Raji (cell line): ENCODE measurements around the gene FBXO46.

Experiments
- POLR2A ChIP-seq: IDR thresholded peaks from 2 replicates; pipeline ENCODE4 v1.6.1; 2011; ENCODE audit warnings: low read depth, low read length, control low read depth; ENCODE audit not compliant: insufficient read depth

The FBXO46 gene

DNA sequence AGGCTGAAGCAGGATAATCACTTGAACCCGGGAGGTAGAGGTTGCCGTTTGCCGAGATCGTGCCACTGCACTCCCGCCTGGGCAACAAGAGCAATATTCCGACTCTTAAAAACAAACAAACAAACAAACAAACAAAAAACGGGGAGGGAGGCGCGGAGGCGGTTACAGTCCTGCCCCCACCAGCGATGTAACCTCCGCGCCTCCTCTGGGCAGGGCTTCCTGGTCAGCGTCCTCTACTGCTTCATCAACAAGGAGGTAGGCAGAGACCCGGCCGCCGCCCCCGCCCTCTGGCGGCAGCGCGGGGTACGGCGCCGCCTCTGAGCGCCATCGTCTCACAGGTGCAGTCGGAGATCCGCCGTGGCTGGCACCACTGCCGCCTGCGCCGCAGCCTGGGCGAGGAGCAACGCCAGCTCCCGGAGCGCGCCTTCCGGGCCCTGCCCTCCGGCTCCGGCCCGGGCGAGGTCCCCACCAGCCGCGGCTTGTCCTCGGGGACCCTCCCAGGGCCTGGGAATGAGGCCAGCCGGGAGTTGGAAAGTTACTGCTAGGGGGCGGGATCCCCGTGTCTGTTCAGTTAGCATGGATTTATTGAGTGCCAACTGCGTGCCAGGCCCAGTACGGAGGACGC, 49.2 kb downstream of the FBXO46 start:
- TF ChIP-seq POLR2A = peak; percentile 36; the same call in 1 of the 2 replicates

- peak; percentile 19; the same call in 1 of the 2 replicates for TF ChIP-seq POLR2A
Observed at GRCh38 chr19:45677351-45678230, 53.1 kb downstream of the FBXO46 start.

DNA sequence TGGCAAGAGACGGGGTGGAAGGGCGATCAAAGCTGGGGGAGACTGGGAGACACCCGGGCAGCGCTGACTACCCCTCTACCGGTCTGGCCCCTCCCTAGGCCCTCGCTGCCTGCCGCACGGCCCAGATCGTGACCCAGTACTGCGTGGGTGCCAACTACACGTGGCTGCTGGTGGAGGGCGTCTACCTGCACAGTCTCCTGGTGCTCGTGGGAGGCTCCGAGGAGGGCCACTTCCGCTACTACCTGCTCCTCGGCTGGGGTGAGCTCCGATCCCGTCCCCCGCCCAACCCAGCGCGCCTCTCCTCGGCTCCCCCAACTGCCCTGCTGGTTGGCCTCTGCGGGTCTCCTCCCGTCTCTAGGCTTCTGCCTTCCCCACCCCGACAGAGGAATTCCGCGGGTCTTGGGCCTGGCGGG, 53.8 kb downstream of the FBXO46 start:
- no peak for TF ChIP-seq POLR2A

DNA sequence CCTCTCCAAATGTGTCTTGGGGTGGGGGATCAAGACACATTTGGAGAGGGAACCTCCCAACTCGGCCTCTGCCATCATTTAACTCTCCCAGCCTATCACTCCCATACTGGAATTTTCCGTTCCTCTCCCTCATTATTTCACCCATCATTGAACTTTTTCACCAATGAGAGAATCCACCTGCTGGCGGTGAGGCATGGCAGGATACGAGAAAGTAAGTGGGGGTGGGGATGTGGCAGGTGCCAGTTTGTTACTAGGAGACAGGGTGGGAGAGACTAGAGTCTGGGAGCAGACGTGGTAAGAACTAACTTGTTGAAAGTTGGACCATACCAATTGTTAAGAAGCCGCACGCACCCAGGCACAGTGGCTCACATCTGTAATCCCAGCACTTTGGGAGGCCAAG, 55.8 kb downstream of the FBXO46 start:
- no peak for TF ChIP-seq POLR2A

DNA sequence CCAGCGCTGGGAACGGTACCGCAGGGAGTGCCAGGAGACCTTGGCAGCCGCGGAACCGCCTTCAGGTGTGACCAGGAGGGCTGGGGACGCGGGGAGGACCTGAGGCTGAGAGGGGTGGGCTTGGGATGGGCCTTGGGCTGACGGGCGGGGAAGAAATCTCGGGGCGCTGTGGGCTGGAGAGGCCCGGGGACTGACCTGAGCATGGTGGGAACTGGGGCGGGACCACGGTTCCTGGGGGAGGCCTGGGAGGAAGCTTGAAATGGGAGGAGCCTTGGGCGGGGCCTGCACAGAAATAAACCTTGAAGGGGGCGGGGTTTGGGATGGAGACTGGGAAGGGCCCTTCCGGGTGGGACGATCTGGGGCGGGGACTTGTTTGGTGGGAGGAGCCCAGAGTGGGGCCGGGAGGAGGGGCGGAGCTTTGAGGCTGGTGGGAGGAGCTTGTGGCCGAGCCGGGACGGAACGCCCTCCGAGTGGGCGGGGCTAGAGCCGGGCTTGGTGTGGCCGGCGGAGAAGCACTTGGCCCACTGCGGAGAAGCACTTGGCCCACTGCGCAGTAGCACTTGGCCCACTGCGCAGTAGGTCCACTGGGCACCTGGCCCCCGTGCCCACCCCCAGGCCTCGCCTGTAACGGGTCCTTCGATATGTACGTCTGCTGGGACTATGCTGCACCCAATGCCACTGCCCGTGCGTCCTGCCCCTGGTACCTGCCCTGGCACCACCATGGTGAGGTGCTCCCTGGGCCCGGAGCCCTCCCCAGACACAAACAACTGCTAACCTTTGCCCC, 59.8 kb downstream of the FBXO46 start:
- TF ChIP-seq POLR2A = no peak

- TF ChIP-seq POLR2A = no peak
Observed at GRCh38 chr19:45668342-45668871, 62.3 kb downstream of the FBXO46 start.

GRCh38 chr19:45667620-45668341, 62.9 kb downstream of the FBXO46 start, which contains the start of gene GIPR:
Gene GIPR, plus strand, starts transcription at chr19:45668221. Its CDS starts 1,300 bp downstream, at chr19:45669521.
- peak; percentile 61 for TF ChIP-seq POLR2A

- no peak for TF ChIP-seq POLR2A
Observed at GRCh38 chr19:45664575-45664974, 66.1 kb downstream of the FBXO46 start.

DNA sequence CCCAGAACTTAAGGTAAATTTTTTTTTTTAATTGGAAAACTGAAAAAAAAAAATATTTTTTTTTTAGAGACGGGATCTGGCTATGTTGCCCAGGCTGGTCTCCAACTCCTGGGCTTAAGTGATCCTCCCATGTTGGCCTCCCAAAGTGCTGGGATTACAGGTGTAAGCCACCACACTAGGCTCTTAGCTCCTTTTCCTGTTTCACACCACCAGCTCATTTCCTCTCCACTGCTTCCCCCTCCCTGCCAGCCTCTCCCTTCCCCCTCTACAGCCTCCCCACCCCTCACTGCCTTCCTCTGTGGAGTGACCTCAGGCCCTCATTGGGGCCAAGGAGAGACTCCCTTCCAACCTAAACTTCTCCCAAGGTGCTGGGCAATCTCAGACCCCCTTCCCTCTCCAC, 66.9 kb downstream of the FBXO46 start:
- no peak for TF ChIP-seq POLR2A

- TF ChIP-seq POLR2A = no peak
Observed at GRCh38 chr19:45660636-45661035, 70.1 kb downstream of the FBXO46 start.
